NCI-H1092 treated with DMSO at 0.1 percent for 48 hours (cell line): ENCODE measurements around the gene BCR.
"Not testable (repeated sequence)": the region's sequence is repeated elsewhere in the genome, so short reads cannot be mapped to it uniquely, and the experiment has no call there.

Source experiments
- DNase-seq: peaks from one replicate; lab custom pipeline; 2025; lab: John Stamatoyannopoulos, UW

The BCR gene

GRCh38 chr22:23180301-23180892 lies at the start of gene BCR:
Gene BCR (plus strand): TSS chr22:23180509. CDS start chr22:23180961, 452 bp downstream.
- peak; percentile 41 for DNase-seq

GRCh38 chr22:23130697-23131096 lies 49.6 kb upstream of the BCR start:
- no peak for DNase-seq

GRCh38 chr22:23131931-23132330 lies 48.4 kb upstream of the BCR start:
- DNase-seq: no peak

GRCh38 chr22:23132376-23133091 lies 47.8 kb upstream of the BCR start:
- no peak for DNase-seq

GRCh38 chr22:23133922-23134321 lies 46.4 kb upstream of the BCR start:
- DNase-seq: no peak

GRCh38 chr22:23136991-23137390 lies 43.3 kb upstream of the BCR start:
- not testable (repeated sequence) for DNase-seq

- DNase-seq: no peak
Observed at GRCh38 chr22:23137468-23137867, 42.8 kb upstream of the BCR start.

GRCh38 chr22:23137905-23138561 lies 42.3 kb upstream of the BCR start:
- DNase-seq: no peak

- no peak for DNase-seq
Observed at GRCh38 chr22:23138584-23139435, 41.5 kb upstream of the BCR start.

- no peak for DNase-seq
Observed at GRCh38 chr22:23140385-23140784, 39.9 kb upstream of the BCR start.

GRCh38 chr22:23142546-23143105 lies 37.7 kb upstream of the BCR start:
- no peak for DNase-seq

GRCh38 chr22:23143119-23143518 lies 37.2 kb upstream of the BCR start:
- DNase-seq: no peak

- no peak for DNase-seq
Observed at GRCh38 chr22:23144432-23144831, 35.9 kb upstream of the BCR start.

- peak; percentile 99 for DNase-seq
Observed at GRCh38 chr22:23144932-23145877, 35.1 kb upstream of the BCR start, which contains the start of gene RAB36. Gene RAB36 (plus strand): TSS chr22:23145477. CDS start chr22:23146617, 1,140 bp downstream.

GRCh38 chr22:23145878-23146470 lies 34.3 kb upstream of the BCR start:
- no peak for DNase-seq

- DNase-seq: no peak
Observed at GRCh38 chr22:23146478-23147205, 33.7 kb upstream of the BCR start.

- no peak for DNase-seq
Observed at GRCh38 chr22:23147617-23148387, 32.5 kb upstream of the BCR start.

GRCh38 chr22:23149743-23150238 lies 30.5 kb upstream of the BCR start:
- no peak for DNase-seq

GRCh38 chr22:23150762-23151161 lies 29.5 kb upstream of the BCR start:
- no peak for DNase-seq
